Astrocyte of the spinal cord (primary cell): ENCODE data around the gene MESP1.

Source experiments
- DNase-seq: peaks from one replicate; pipeline ENCODE4 v3.0.0; 2011; ENCODE audit warnings: low read depth, low spot score
- H3K4me3 ChIP-seq: 2 replicates; pipeline ENCODE4 v1.5.1; 2011; ENCODE audit warnings: low read depth, mild to moderate bottlenecking, low read length, moderate library complexity
- in situ Hi-C: cut with HindIII; loops from 2 replicates; pipeline ENCODE4 v1.10.0; 2017; ENCODE audit warnings: low sequenced_read_pairs
- TF ChIP-seq, protein P1 (sequence below): IDR thresholded peaks from 2 replicates; pipeline ENCODE4 v1.5.1; 2012; ENCODE audit warnings: low read depth, mild to moderate bottlenecking, low read length, inconsistent platforms

The MESP1 gene

DNA sequence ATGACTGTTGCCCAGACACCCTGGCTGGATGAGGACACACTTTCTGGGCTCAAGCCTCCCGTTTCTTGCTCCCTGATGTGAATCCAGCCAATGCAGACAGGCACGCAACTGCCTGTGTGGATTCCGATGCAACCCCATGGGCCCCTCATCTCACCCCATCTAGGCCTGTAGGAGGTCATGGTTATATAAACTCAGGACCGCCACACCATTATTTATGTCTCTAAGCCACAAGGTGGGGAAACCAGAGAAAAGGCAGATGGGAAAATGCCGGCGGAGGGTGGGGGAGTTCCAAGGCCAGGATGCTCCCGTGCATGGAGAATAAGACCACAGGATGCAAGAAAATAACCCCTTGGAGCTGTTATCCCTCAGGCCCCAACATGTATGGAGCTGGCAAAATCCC lies 2.0 kb downstream of the MESP1 start:
- TF ChIP-seq, protein P1, sequence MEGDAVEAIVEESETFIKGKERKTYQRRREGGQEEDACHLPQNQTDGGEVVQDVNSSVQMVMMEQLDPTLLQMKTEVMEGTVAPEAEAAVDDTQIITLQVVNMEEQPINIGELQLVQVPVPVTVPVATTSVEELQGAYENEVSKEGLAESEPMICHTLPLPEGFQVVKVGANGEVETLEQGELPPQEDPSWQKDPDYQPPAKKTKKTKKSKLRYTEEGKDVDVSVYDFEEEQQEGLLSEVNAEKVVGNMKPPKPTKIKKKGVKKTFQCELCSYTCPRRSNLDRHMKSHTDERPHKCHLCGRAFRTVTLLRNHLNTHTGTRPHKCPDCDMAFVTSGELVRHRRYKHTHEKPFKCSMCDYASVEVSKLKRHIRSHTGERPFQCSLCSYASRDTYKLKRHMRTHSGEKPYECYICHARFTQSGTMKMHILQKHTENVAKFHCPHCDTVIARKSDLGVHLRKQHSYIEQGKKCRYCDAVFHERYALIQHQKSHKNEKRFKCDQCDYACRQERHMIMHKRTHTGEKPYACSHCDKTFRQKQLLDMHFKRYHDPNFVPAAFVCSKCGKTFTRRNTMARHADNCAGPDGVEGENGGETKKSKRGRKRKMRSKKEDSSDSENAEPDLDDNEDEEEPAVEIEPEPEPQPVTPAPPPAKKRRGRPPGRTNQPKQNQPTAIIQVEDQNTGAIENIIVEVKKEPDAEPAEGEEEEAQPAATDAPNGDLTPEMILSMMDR: no peak
- in situ Hi-C loops: no loop called here
- H3K4me3 ChIP-seq: no peak overlapping the region
- no peak for DNase-seq

DNA sequence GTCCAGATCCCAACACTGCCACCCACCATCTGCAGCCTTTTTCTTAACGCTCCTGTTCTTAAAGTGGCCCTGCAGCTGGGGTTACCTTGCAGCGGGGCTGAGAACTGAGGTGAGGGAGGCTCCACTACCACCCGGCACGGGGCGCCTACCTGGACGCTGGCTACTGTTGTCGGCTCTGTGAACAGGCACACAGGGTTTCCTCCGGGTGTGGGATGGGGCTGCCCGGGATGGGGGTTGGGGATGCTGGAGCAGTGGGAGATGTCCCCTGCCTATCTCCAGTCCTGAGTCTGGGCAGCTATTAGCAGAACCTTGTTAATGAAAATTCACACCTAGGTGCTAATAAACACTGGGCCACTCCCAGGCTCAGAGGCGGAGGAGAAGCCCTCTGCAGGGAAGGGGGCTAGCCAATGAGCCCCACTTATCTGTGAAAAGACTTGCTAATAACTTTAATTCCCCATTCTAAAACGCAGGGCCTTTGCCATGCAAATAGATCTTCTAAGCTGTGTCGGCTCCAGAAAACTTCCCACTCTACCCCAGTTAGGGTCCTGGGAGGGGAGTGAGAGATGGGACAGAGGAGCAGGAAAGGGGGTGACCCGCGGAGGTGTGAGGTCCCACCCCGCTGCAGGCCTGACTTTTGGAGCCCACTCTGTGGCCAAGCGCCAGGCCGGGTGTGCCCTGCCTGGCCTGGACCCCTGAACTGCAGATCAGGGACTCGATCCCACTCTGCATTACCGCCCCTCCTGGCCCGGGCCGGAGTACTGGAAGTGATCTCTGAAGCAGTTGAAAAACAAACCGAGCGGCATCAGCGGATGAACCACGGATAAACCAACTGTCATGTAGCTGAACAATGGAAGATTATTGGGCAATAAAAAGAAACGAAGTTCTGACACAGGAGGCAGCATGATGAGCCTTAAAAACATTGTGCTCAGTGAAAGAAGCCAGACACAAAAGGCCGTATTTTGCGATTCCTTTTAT lies 3.1 kb downstream of the MESP1 start:
- no peak overlapping the region for H3K4me3 ChIP-seq
- in situ Hi-C loops: no loop called here
- TF ChIP-seq, protein P1: no peak
- DNase-seq: no peak

DNA sequence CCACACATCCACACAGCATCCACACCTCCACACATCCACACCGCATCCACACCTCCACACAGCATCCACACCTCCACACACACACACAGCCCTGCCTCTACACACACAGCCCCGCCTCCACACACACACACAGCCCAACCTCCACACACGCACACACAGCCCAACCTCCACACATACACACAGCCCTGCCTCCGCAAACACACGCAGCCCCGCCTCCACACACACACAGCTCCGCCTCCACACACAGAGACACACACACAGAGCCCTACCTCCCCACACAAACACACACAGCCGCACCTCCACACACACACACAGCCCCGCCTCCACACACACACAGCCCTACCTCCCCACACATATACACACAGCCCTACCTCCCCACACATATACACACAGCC lies 4.7 kb downstream of the MESP1 start:
- TF ChIP-seq, protein P1: no peak
- in situ Hi-C loops: no loop called here
- no peak overlapping the region for H3K4me3 ChIP-seq
- DNase-seq: no peak

DNA sequence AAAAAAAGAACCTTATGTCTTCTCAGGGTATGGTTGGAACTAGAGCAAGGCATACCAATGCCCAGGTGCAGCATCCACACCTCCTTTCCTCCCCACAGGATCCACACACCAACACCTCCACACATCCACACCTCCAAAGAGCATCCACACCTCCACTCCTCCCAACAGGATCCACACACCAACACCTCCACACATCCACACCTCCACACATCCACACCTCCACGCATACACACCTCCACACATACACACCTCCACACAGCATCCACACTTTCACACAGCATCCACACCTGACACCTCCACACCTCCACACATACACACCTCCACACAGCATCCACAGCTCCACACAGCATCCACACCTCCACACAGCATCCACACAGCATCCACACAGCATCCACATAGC lies 5.3 kb downstream of the MESP1 start:
- in situ Hi-C loops: no loop called here
- H3K4me3 ChIP-seq: no peak overlapping the region
- TF ChIP-seq, protein P1: no peak
- DNase-seq: no peak

DNA sequence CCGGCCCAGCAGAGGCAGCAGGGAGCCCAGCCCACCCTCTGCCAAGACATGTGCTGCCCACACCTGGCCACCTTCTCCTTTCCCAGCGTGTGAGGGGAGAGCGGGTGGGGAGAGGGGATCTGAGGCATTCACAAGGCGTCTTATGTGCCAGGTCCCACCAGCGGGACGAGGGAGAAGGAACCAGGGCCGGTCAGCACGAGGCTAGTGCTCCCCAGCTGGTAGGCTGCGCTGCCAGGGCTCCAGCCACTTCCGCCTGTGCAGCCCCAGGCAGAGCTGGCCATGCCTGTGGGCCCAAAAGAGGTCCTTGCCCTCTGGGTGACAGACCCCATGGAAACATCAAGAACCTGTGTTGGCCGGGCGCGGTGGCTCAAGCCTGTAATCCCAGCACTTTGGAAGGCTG lies 5.9 kb downstream of the MESP1 start:
- TF ChIP-seq, protein P1: no peak
- no peak overlapping the region for H3K4me3 ChIP-seq
- no peak for DNase-seq
- in situ Hi-C loops: no loop called here

DNA sequence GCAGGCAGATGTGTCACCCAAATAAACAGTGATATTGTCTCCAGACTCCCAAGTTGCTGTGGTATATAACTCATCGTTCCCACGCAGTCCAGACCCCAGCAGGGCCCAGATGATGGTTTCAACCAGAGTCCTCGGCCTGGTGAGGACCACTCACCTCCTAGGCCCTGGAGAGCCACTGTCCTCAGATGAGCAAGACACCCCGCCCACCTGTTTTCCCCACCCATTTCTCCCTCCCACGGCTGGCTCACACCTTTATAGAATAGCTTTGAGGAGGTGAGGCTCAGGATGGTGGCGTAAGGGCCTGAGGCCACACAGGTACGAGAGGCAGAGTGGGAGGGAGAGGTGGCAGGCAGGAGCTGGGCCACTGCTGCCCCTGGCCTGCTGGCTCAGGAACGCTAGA lies 7.5 kb downstream of the MESP1 start:
- DNase-seq: no peak
- H3K4me3 ChIP-seq: no peak overlapping the region
- in situ Hi-C loops: no loop called here
- TF ChIP-seq, protein P1: no peak
